WTC11 (cell line): Measurements from ENCODE around the gene AGR3. TPM values are rescaled to one million over a fixed set of nuclear protein-coding genes. Genes with fewer than 3 reads are reported as not detected.

ENCODE experiments used
- ATAC-seq: fragments of 200-7000 bp; cut with Tn5 transposase; 2 replicates; pipeline ENCODE4 v1.10.0; 2021; ENCODE audit warnings: mild to moderate bottlenecking, moderate library complexity
- CTCF ChIA-PET: fragments of 300-600 bp; sonication (Branson Sonifier 250); formaldehyde crosslinking; loops from one replicate; lab custom pipeline; 2021; ENCODE audit warnings: antibody characterized with exemption; lab: Charles Lee
- POLR2A ChIA-PET: fragments of 350-600 bp; sonication (Branson Sonifier 250); formaldehyde crosslinking; loops from one replicate; lab custom pipeline; 2021; ENCODE audit warnings: antibody characterized with exemption; lab: Charles Lee
- DNase-seq: peaks from one replicate; pipeline ENCODE4 v3.0.0; 2021; ENCODE audit warnings: low spot score
- H3K27ac Mint-ChIP-seq: 2 replicates; pipeline ENCODE4 v1.8.0; 2021; ENCODE audit warnings: mixed read lengths
- H3K27me3 Mint-ChIP-seq: 2 replicates; pipeline ENCODE4 v1.8.0; 2021; ENCODE audit warnings: low read depth, mild to moderate bottlenecking, moderate library complexity, mixed read lengths
- H3K36me3 Mint-ChIP-seq: 2 replicates; pipeline ENCODE4 v1.8.0; 2021; ENCODE audit warnings: mixed read lengths
- H3K4me1 Mint-ChIP-seq: 2 replicates; pipeline ENCODE4 v1.8.0; 2022; ENCODE audit warnings: mixed read lengths
- H3K4me3 Mint-ChIP-seq: 2 replicates; pipeline ENCODE4 v1.8.0; 2021; ENCODE audit warnings: mild to moderate bottlenecking, moderate library complexity, mixed read lengths
- H3K9me3 Mint-ChIP-seq: 2 replicates; pipeline ENCODE4 v1.8.0; 2021; ENCODE audit warnings: mixed read lengths
- ARID4B ChIP-seq: sonication (generic); formaldehyde crosslinking; IDR thresholded peaks from 2 replicates; pipeline ENCODE4 v1.8.0; 2023; ENCODE audit warnings: missing genetic modification reagents, mild to moderate bottlenecking, borderline replicate concordance
- ATF6 ChIP-seq: sonication (generic); formaldehyde crosslinking; IDR thresholded peaks from 2 replicates; pipeline ENCODE4 v1.8.1; 2023; ENCODE audit warnings: mild to moderate bottlenecking, missing genetic modification reagents
- CTCF ChIP-seq: fragments of 200-600 bp; IDR thresholded peaks from 2 replicates; pipeline ENCODE4 v1.8.0; 2022; ENCODE audit warnings: antibody characterized with exemption
- E2F5 ChIP-seq: sonication (generic); formaldehyde crosslinking; IDR thresholded peaks from 2 replicates; pipeline ENCODE4 v1.8.1; 2022; ENCODE audit warnings: mild to moderate bottlenecking, moderate library complexity, missing genetic modification reagents
- ESRRA ChIP-seq: sonication (generic); formaldehyde crosslinking; IDR thresholded peaks from 2 replicates; pipeline ENCODE4 v1.8.1; 2022; ENCODE audit warnings: mild to moderate bottlenecking, missing genetic modification reagents, borderline replicate concordance
- FOXP1 ChIP-seq: sonication (generic); formaldehyde crosslinking; IDR thresholded peaks from 2 replicates; pipeline ENCODE4 v1.8.0; 2022; ENCODE audit warnings: missing genetic modification reagents, mild to moderate bottlenecking, moderate library complexity, borderline replicate concordance
- GRHL2 ChIP-seq: fragments of 250-450 bp; sonication (Bioruptor Pico); IDR thresholded peaks from 2 replicates; pipeline ENCODE4 v1.8.0; 2022; ENCODE audit warnings: mild to moderate bottlenecking, moderate library complexity; ENCODE audit not compliant: insufficient replicate concordance, severe bottlenecking
- GTF2I ChIP-seq: fragments of 250-450 bp; sonication (Bioruptor Pico); conservative IDR thresholded peaks from 2 replicates; pipeline ENCODE4 v1.4.0; 2021; ENCODE audit warnings: mild to moderate bottlenecking
- MYBL2 ChIP-seq: sonication (generic); formaldehyde crosslinking; IDR thresholded peaks from 2 replicates; pipeline ENCODE4 v1.8.1; 2023; ENCODE audit warnings: mild to moderate bottlenecking, moderate library complexity, missing genetic modification reagents
- NR2C2 ChIP-seq: sonication (generic); formaldehyde crosslinking; IDR thresholded peaks from 2 replicates; pipeline ENCODE4 v1.8.0; 2022; ENCODE audit warnings: mild to moderate bottlenecking, missing genetic modification reagents
- PRRX2 ChIP-seq: fragments of 250-450 bp; sonication (Bioruptor Pico); IDR thresholded peaks from 2 replicates; pipeline ENCODE4 v1.8.0; 2021; ENCODE audit warnings: mild to moderate bottlenecking
- RORB ChIP-seq: fragments of 250-450 bp; sonication (Bioruptor Pico); IDR thresholded peaks from 2 replicates; pipeline ENCODE4 v1.9.0; 2021; ENCODE audit warnings: mild to moderate bottlenecking
- TCF7 ChIP-seq: sonication (generic); formaldehyde crosslinking; IDR thresholded peaks from 2 replicates; pipeline ENCODE4 v1.8.0; 2022; ENCODE audit warnings: mild to moderate bottlenecking, low read depth, missing genetic modification reagents, moderate library complexity
- TEAD4 ChIP-seq: sonication (generic); formaldehyde crosslinking; IDR thresholded peaks from 2 replicates; pipeline ENCODE4 v1.8.0; 2022; ENCODE audit warnings: mild to moderate bottlenecking, missing genetic modification reagents
- USF2 ChIP-seq: sonication (generic); formaldehyde crosslinking; IDR thresholded peaks from 2 replicates; pipeline ENCODE4 v1.8.1; 2023; ENCODE audit warnings: mild to moderate bottlenecking, missing genetic modification reagents, moderate library complexity
- ZNF232 ChIP-seq: sonication (generic); formaldehyde crosslinking; IDR thresholded peaks from 2 replicates; pipeline ENCODE4 v1.8.0; 2022; ENCODE audit warnings: mild to moderate bottlenecking, missing genetic modification reagents
- ZNF281 ChIP-seq: sonication (generic); formaldehyde crosslinking; IDR thresholded peaks from 2 replicates; pipeline ENCODE4 v1.8.0; 2023; ENCODE audit warnings: mild to moderate bottlenecking, missing genetic modification reagents
- ZNF416 ChIP-seq: fragments of 250-450 bp; sonication (Bioruptor Pico); IDR thresholded peaks from 2 replicates; pipeline ENCODE4 v1.9.0; 2021; ENCODE audit warnings: mild to moderate bottlenecking, inconsistent platforms
- ZNF425 ChIP-seq: fragments of 250-450 bp; sonication (Bioruptor Pico); conservative IDR thresholded peaks from 2 replicates; pipeline ENCODE4 v1.9.0; 2021; ENCODE audit warnings: mild to moderate bottlenecking
- total RNA-seq: library from RNA; stranded (reverse); gene quantifications from 3 replicates; pipeline ENCODE4 v1.2.3, GENCODE V29; 2021

Gene AGR3
- total RNA-seq, 1 experiment from 2014 or later, result not detected

GRCh38 chr7:16889851-16890415 lies 8.2 kb upstream of the AGR3 start:
- Mint-ChIP-seq H3K36me3 (no peaks in the 10 kb centered on the region), H3K4me1 (peaks cover 6% of the 10 kb centered on the region; the same call in 1 of the 2 replicates), H3K4me3 (no peak overlapping the region), H3K27ac (no peak overlapping the region), H3K9me3 (peaks cover 4% of the 10 kb centered on the region; the same call in 1 of the 2 replicates), H3K27me3 (no peaks in the 10 kb centered on the region)
- TF ChIP-seq RORB (CRISPR knock-in tag) (no peak), USF2 (CRISPR knock-in tag) (no peak), PRRX2 (CRISPR knock-in tag) (no peak), FOXP1 (CRISPR knock-in tag) (no peak), ATF6 (no peak), CTCF (no peak), ESRRA (CRISPR knock-in tag) (no peak)
- ChIA-PET CTCF (interaction anchor here (0.8 kb wide), 1 partner anchor 89 kb away, joined by 3 read pairs; no protein-coding TSS in a partner anchor), POLR2A (no interaction called here)
- ATAC-seq (no peak), DNase-seq (no peak)

- Mint-ChIP-seq H3K36me3 (no peaks in the 10 kb centered on the region), H3K9me3 (no peaks in the 10 kb centered on the region), H3K4me3 (no peak overlapping the region), H3K27ac (no peak overlapping the region), H3K27me3 (no peaks in the 10 kb centered on the region), H3K4me1 (peaks cover 6% of the 10 kb centered on the region; the same call in 1 of the 2 replicates)
- no peak for ATAC-seq
- ChIA-PET POLR2A (no interaction called here), CTCF (interaction anchor here (0.8 kb wide), 1 partner anchor 88 kb away, joined by 3 read pairs; no protein-coding TSS in a partner anchor)
- no peak for DNase-seq
- no peak for TF ChIP-seq MYBL2 (CRISPR knock-in tag)
- no peak for TF ChIP-seq GTF2I (CRISPR knock-in tag)
- no peak for TF ChIP-seq ARID4B (CRISPR knock-in tag)
- TF ChIP-seq E2F5 (CRISPR knock-in tag), result no peak
- TF ChIP-seq GRHL2 (CRISPR knock-in tag), result no peak
- no peak for TF ChIP-seq TCF7 (CRISPR knock-in tag)
- no peak for TF ChIP-seq NR2C2 (CRISPR knock-in tag)
- TF ChIP-seq TEAD4 (CRISPR knock-in tag), result no peak
- no peak for TF ChIP-seq ZNF425 (CRISPR knock-in tag)
- no peak for TF ChIP-seq ZNF416
- no peak for TF ChIP-seq ZNF281 (CRISPR knock-in tag)
- no peak for TF ChIP-seq ZNF232
Measured at GRCh38 chr7:16889305-16889704, 7.5 kb upstream of the AGR3 start.
